ENCODE results near the gene CMTM1. TPM values are rescaled to one million over a fixed set of nuclear protein-coding genes. Genes with fewer than 3 reads are reported as not detected.
"Not testable (repeated sequence)": the region's sequence is repeated elsewhere in the genome, so short reads cannot be mapped to it uniquely, and the experiment has no call there.

The CMTM1 gene
- total and polyA plus RNA-seq, 4 donors: 1.7 to 7.3 (median 2.6) TPM; not detected in 1

DNA sequence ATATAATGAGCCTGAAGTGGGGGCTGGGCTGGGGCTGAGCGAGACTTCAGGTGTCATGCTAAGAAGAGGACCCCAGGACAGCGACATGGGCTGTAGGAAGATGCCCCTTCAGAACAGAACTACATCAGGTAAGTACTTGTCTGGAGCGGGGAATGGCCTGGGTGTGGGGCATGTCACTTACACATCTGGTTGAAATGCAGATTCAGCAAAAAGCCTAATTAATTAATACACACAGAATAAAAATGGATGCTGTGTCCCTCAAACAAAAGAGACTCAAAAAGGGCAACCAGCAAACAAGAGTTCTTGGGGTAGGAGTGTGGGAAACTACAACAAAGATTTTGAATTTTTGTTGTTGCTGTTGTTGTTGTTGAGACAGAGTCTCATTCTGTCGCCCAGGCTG, 24.8 kb downstream of the CMTM1 start:
- ATAC-seq (ENCODE audit: low FRiP score): no peak
- WGBS, 2 donors: 90 to 93% methylated on average over 4 of the region's 4 CpGs
- Histone ChIP-seq H3K27ac (ENCODE audit: low read depth in 1 of 2, low read length in 2 of 2) (no peak overlapping the region), H3K4me3 (ENCODE audit: low read length in 2 of 2) (no peak overlapping the region), H3K4me1 (ENCODE audit: control insufficient read depth in 1 of 2, insufficient read depth in 2 of 2, low read length in 2 of 2) (no peaks in the 10 kb centered on the region), H3K9me3 (ENCODE audit: control insufficient read depth, low read length) (peaks cover 2% of the 10 kb centered on the region), H3K27me3 (ENCODE audit: control insufficient read depth in 1 of 2, insufficient read depth in 2 of 2, low read length in 1 of 2) (no peaks in the 10 kb centered on the region), H3K36me3 (ENCODE audit: control insufficient read depth in 1 of 2, insufficient read depth in 2 of 2, low read length in 1 of 2) (no peaks in the 10 kb centered on the region)
- no peak for DNase-seq
- intact Hi-C loops (cut with DNase I): no loop called here

GRCh38 chr16:66592241-66592640, 26.0 kb downstream of the CMTM1 start:
- Histone ChIP-seq H3K27me3 (ENCODE audit: control insufficient read depth in 1 of 2, insufficient read depth in 2 of 2, low read length in 1 of 2) (no peaks in the 10 kb centered on the region), H3K9me3 (ENCODE audit: control insufficient read depth, low read length) (peaks cover 2% of the 10 kb centered on the region), H3K36me3 (ENCODE audit: control insufficient read depth in 1 of 2, insufficient read depth in 2 of 2, low read length in 1 of 2) (no peaks in the 10 kb centered on the region), H3K4me3 (ENCODE audit: low read length in 2 of 2) (no peak overlapping the region), H3K4me1 (ENCODE audit: control insufficient read depth in 1 of 2, insufficient read depth in 2 of 2, low read length in 2 of 2) (no peaks in the 10 kb centered on the region), H3K27ac (ENCODE audit: low read depth in 1 of 2, low read length in 2 of 2) (no peak overlapping the region)
- 94 to 95% methylated on average over 3 of the region's 3 CpGs for WGBS, 2 donors
- DNase-seq: no peak
- ATAC-seq (ENCODE audit: low FRiP score): no peak
- intact Hi-C loops (cut with DNase I): no loop called here

- H3K9me3 ChIP-seq (ENCODE audit: control insufficient read depth, low read length): peaks cover 2% of the 10 kb centered on the region
- H3K27me3 ChIP-seq (ENCODE audit: control insufficient read depth in 1 of 2, insufficient read depth in 2 of 2, low read length in 1 of 2): no peaks in the 10 kb centered on the region
- intact Hi-C loops (cut with DNase I): no loop called here
- no peaks in the 10 kb centered on the region for H3K36me3 ChIP-seq (ENCODE audit: control insufficient read depth in 1 of 2, insufficient read depth in 2 of 2, low read length in 1 of 2)
- H3K27ac ChIP-seq (ENCODE audit: low read depth in 1 of 2, low read length in 2 of 2): no peak overlapping the region
- ATAC-seq (ENCODE audit: low FRiP score): no peak
- no peaks in the 10 kb centered on the region for H3K4me1 ChIP-seq (ENCODE audit: control insufficient read depth in 1 of 2, insufficient read depth in 2 of 2, low read length in 2 of 2)
- H3K4me3 ChIP-seq (ENCODE audit: low read length in 2 of 2): no peak overlapping the region
- 96 to 98% methylated on average over 3 of the region's 3 CpGs for WGBS, 2 donors
- DNase-seq: no peak
Observed at GRCh38 chr16:66592814-66593213, 26.6 kb downstream of the CMTM1 start.

DNA sequence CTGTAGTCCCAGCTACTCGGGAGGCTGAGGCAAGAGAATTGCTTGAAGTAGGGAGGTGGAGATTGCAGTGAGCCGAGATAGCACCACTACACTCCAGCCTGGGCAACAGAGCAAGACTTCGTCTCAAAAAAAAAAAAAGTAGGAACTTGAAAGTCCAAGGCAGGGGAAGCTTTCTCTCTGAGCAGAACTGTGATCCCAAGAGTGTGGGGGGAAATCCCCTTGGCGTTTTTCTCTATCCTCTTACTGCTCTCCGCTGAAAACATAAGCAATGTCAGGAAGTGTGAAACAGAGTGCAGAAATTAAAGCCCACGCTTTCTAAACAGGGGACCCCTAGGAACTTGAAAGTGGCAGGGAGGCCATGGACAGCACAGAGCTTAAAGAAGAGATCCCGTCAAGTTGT, 28.5 kb downstream of the CMTM1 start:
- 81 to 83% methylated on average over 7 of the region's 7 CpGs for WGBS, 2 donors
- Histone ChIP-seq H3K27me3 (ENCODE audit: control insufficient read depth in 1 of 2, insufficient read depth in 2 of 2, low read length in 1 of 2) (no peaks in the 10 kb centered on the region), H3K27ac (ENCODE audit: low read depth in 1 of 2, low read length in 2 of 2) (no peak overlapping the region), H3K4me3 (ENCODE audit: low read length in 2 of 2) (no peak overlapping the region), H3K4me1 (ENCODE audit: control insufficient read depth in 1 of 2, insufficient read depth in 2 of 2, low read length in 2 of 2) (no peaks in the 10 kb centered on the region), H3K36me3 (ENCODE audit: control insufficient read depth in 1 of 2, insufficient read depth in 2 of 2, low read length in 1 of 2) (no peaks in the 10 kb centered on the region), H3K9me3 (ENCODE audit: control insufficient read depth, low read length) (peaks cover 2% of the 10 kb centered on the region)
- intact Hi-C loops (cut with DNase I): no loop called here
- ATAC-seq (ENCODE audit: low FRiP score) (no peak), DNase-seq (no peak)

DNA sequence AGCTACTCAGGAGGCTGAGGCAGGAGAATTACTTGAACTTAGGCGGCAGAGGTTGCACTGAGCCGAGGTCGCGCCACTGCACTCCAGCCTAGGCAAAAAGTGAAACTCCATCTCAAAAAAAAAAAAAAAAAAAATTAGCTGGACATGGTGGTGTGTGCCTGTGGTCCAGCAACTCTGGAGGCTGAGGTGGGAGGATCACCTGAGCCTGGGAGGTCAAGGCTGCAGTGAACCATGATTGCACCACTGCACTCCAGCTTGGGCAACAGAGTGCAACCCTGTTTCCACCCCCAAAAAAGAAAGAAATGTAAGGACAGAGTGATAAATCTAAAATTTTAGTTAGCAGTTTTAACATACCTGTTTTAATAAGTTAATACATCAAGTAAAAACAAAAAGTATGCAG, 30.3 kb downstream of the CMTM1 start:
- DNase-seq; H3K27ac ChIP-seq (ENCODE audit: low read depth in 1 of 2, low read length in 2 of 2); H3K9me3 ChIP-seq (ENCODE audit: control insufficient read depth, low read length); H3K27me3 ChIP-seq (ENCODE audit: control insufficient read depth in 1 of 2, insufficient read depth in 2 of 2, low read length in 1 of 2); ATAC-seq (ENCODE audit: low FRiP score); H3K4me3 ChIP-seq (ENCODE audit: low read length in 2 of 2); H3K4me1 ChIP-seq (ENCODE audit: control insufficient read depth in 1 of 2, insufficient read depth in 2 of 2, low read length in 2 of 2); H3K36me3 ChIP-seq (ENCODE audit: control insufficient read depth in 1 of 2, insufficient read depth in 2 of 2, low read length in 1 of 2); intact Hi-C loops (cut with DNase I): not testable (repeated sequence)
- 97 to 98% methylated on average over 4 of the region's 4 CpGs for WGBS, 2 donors

- DNase-seq: no peak
- H3K27me3 ChIP-seq (ENCODE audit: control insufficient read depth in 1 of 2, insufficient read depth in 2 of 2, low read length in 1 of 2): no peaks in the 10 kb centered on the region
- no peak for ATAC-seq (ENCODE audit: low FRiP score)
- 88% methylated on average over 4 to 5 of the region's 5 CpGs for WGBS, 2 donors
- H3K27ac ChIP-seq (ENCODE audit: low read depth in 1 of 2, low read length in 2 of 2): no peak overlapping the region
- no peaks in the 10 kb centered on the region for H3K36me3 ChIP-seq (ENCODE audit: control insufficient read depth in 1 of 2, insufficient read depth in 2 of 2, low read length in 1 of 2)
- intact Hi-C loops (cut with DNase I): no loop called here
- H3K9me3 ChIP-seq (ENCODE audit: control insufficient read depth, low read length): peaks cover 2% of the 10 kb centered on the region
- H3K4me3 ChIP-seq (ENCODE audit: low read length in 2 of 2): no peak overlapping the region
- H3K4me1 ChIP-seq (ENCODE audit: control insufficient read depth in 1 of 2, insufficient read depth in 2 of 2, low read length in 2 of 2): no peaks in the 10 kb centered on the region
Observed at GRCh38 chr16:66596986-66597848, 31.0 kb downstream of the CMTM1 start.

GRCh38 chr16:66598111-66598510, 31.9 kb downstream of the CMTM1 start:
- WGBS, 2 donors: 78 to 81% methylated on average over 3 of the region's 3 CpGs
- H3K27ac ChIP-seq (ENCODE audit: low read depth in 1 of 2, low read length in 2 of 2): no peak overlapping the region
- H3K9me3 ChIP-seq (ENCODE audit: control insufficient read depth, low read length): peaks cover 2% of the 10 kb centered on the region
- no peak for ATAC-seq (ENCODE audit: low FRiP score)
- no peak for DNase-seq
- intact Hi-C loops (cut with DNase I): no loop called here
- no peaks in the 10 kb centered on the region for H3K4me1 ChIP-seq (ENCODE audit: control insufficient read depth in 1 of 2, insufficient read depth in 2 of 2, low read length in 2 of 2)
- H3K27me3 ChIP-seq (ENCODE audit: control insufficient read depth in 1 of 2, insufficient read depth in 2 of 2, low read length in 1 of 2): no peaks in the 10 kb centered on the region
- H3K36me3 ChIP-seq (ENCODE audit: control insufficient read depth in 1 of 2, insufficient read depth in 2 of 2, low read length in 1 of 2): no peaks in the 10 kb centered on the region
- H3K4me3 ChIP-seq (ENCODE audit: low read length in 2 of 2): no peak overlapping the region

DNA sequence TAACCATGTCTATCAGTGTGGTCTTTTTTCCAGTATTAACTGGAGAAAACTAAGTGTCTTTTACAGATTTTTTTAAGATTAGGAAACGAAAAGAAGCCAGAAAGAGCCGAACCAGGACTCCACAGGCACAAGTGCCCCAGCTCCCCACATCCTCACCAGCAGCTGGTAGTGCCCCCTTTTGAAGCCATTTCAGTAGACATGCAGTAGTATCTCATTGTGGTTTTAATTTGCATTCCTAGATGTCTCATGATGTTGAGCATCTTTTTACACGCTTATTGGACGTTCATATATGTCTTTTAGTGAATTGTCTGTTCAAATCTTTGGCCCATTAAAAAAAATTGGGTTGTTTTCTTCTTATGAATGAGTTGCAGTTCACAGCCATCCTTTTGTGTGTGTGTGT, 33.5 kb downstream of the CMTM1 start:
- no peaks in the 10 kb centered on the region for H3K9me3 ChIP-seq (ENCODE audit: control insufficient read depth, low read length)
- 93 to 96% methylated on average over 4 of the region's 4 CpGs for WGBS, 2 donors
- no peak overlapping the region for H3K27ac ChIP-seq (ENCODE audit: low read depth in 1 of 2, low read length in 2 of 2)
- no peaks in the 10 kb centered on the region for H3K36me3 ChIP-seq (ENCODE audit: control insufficient read depth in 1 of 2, insufficient read depth in 2 of 2, low read length in 1 of 2)
- ATAC-seq (ENCODE audit: low FRiP score) (no peak), DNase-seq (no peak)
- H3K27me3 ChIP-seq (ENCODE audit: control insufficient read depth in 1 of 2, insufficient read depth in 2 of 2, low read length in 1 of 2): no peaks in the 10 kb centered on the region
- H3K4me3 ChIP-seq (ENCODE audit: low read length in 2 of 2): no peak overlapping the region
- intact Hi-C loops (cut with DNase I): loop anchor here (5.0 kb wide), 3 partner anchors 117 to 192 kb away; no protein-coding TSS in a partner anchor
- H3K4me1 ChIP-seq (ENCODE audit: control insufficient read depth in 1 of 2, insufficient read depth in 2 of 2, low read length in 2 of 2): no peaks in the 10 kb centered on the region

GRCh38 chr16:66600477-66600876, 34.2 kb downstream of the CMTM1 start:
- Histone ChIP-seq H3K27me3 (ENCODE audit: control insufficient read depth in 1 of 2, insufficient read depth in 2 of 2, low read length in 1 of 2) (no peaks in the 10 kb centered on the region), H3K4me3 (ENCODE audit: low read length in 2 of 2) (no peak overlapping the region), H3K4me1 (ENCODE audit: control insufficient read depth in 1 of 2, insufficient read depth in 2 of 2, low read length in 2 of 2) (no peaks in the 10 kb centered on the region), H3K36me3 (ENCODE audit: control insufficient read depth in 1 of 2, insufficient read depth in 2 of 2, low read length in 1 of 2) (no peaks in the 10 kb centered on the region), H3K9me3 (ENCODE audit: control insufficient read depth, low read length) (no peaks in the 10 kb centered on the region), H3K27ac (ENCODE audit: low read depth in 1 of 2, low read length in 2 of 2) (no peak overlapping the region)
- DNase-seq (no peak), ATAC-seq (ENCODE audit: low FRiP score) (no peak)
- 97 to 100% methylated on average over 1 of the region's 1 CpG for WGBS, 2 donors
- intact Hi-C loops (cut with DNase I): loop anchor here (5.0 kb wide), 3 partner anchors 118 to 193 kb away; no protein-coding TSS in a partner anchor
